ENCODE measurements around the gene ZFP64.

DNA sequence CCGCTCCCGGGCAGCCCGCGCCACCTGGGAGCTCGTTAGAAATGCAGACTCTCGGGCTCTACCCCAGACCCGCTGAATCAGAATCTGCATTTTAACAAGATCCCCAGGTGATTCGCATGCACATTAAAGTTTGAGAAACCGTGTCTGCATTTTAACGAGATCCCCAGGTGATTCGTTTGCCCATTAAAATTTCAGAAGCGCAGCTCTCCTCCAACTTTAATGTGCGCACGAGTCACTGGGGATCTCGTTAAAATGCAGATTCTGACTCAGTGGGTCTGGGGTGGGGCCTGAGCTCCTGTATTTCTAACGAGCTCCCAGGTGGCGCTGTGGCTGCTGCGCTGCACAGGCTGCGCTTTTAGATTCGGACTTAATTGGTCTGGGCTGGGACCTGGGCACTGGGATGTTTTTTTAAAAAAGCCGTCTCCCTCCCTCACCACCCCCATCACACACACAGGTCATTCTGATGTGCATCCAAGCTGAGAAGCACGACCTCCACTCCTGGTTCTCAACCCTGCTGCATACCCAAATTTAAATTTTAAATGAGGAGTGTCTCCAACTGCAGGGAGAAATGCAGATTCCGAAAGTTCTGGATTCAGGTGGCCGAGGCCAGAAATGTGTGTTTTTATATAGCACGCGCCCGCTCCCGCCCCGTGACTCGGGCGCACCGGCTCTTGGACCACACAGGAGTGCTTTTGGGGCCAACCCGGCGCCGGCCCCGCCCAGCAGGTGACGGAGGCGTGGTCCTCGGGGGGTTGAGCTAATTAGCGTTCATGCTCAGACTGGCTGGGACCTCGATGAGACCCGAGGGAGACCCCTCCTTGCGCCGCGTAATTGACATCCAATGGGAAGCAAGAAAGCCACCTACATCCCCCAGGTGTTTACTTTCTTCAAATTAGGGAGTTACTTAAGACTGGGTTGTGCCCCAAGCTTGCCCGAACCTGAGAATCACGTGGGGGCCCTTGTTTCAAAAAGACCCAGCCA, 85.8 kb downstream of the ZFP64 start:
- TF ChIP-seq, protein P1, sequence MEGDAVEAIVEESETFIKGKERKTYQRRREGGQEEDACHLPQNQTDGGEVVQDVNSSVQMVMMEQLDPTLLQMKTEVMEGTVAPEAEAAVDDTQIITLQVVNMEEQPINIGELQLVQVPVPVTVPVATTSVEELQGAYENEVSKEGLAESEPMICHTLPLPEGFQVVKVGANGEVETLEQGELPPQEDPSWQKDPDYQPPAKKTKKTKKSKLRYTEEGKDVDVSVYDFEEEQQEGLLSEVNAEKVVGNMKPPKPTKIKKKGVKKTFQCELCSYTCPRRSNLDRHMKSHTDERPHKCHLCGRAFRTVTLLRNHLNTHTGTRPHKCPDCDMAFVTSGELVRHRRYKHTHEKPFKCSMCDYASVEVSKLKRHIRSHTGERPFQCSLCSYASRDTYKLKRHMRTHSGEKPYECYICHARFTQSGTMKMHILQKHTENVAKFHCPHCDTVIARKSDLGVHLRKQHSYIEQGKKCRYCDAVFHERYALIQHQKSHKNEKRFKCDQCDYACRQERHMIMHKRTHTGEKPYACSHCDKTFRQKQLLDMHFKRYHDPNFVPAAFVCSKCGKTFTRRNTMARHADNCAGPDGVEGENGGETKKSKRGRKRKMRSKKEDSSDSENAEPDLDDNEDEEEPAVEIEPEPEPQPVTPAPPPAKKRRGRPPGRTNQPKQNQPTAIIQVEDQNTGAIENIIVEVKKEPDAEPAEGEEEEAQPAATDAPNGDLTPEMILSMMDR (IDR thresholded peaks at IDR 0.05; ENCODE audit: low read depth, low read length), result no peak
- no peak for TF ChIP-seq POLR2A (IDR thresholded peaks at IDR 0.05; ENCODE audit: extremely low read depth, insufficient read length)
- TF ChIP-seq, protein P2, sequence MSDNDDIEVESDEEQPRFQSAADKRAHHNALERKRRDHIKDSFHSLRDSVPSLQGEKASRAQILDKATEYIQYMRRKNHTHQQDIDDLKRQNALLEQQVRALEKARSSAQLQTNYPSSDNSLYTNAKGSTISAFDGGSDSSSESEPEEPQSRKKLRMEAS (IDR thresholded peaks at IDR 0.05; ENCODE audit: low read depth, low read length), result no peak
